ENCODE measurements around the gene YARS1.
"Not testable (repeated sequence)": the region's sequence is repeated elsewhere in the genome, so short reads cannot be mapped to it uniquely, and the experiment has no call there.

YARS1 gene

GRCh38 chr1:32817815-32818786 is 943 bp upstream of the YARS1 start:
- DNase-seq (ENCODE audit: low read depth in 2 of 2): no peak

DNA sequence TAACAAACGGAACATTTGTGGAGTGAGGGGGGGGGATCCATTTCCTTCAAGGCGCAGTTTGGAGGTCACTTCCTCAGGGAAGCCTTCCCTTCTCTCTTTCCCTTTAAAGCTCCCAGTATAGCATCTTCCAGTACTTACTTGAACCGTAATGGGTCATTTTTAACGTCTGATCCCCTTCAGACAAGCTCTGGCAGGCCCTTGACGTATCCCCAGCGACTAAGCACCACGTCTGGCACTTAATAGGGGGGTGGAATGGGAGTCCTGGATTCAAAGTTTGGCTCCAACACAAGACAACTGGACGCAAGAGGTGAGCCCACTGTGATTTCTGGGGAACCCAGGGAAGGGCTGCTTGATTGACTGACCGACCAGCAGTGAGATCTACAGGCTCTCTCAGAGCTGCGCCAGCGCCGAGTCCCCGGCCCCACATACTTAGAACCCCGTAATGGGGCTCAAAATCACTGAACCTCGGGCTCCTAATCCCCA is 441 bp downstream of the YARS1 start:
- DNase-seq (ENCODE audit: low read depth in 2 of 2): no peak

DNA sequence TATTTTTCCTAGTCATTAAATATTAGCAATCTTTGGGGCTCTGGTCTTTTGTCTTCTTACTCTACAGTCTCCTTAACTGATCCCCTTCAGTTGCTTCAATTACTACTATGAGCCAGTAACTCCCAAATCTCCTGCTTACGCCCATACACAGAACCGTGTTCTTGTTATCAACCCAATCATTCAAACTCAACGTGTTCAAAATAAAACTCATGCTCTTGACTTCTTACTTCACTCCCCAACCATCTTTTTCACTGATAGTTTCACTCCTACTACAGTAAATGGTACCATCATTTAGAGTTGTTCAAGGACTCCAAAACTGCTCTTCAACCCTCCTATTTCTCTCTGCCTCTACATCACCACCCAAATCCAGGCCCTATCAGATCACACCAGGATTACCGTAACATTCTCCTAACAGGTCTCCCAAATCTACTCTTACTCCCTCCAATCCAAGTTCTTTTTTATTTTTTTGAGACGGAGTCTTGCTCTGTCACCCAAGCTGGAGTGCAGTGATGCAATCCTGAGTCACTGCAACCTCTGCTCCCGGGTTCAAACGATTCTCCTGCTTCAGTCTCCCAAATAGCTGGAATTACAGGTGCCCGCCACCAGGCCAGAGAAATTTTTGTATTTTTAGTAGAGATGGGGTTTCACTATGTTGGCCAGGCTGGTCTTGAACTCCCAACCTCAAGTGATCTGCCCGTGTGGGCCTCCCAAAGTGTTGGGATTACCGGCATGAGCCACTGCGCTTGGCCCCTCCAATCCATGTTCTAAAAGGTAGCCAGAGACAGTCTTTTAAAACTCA is 3.0 kb downstream of the YARS1 start:
- no peak for DNase-seq (ENCODE audit: low read depth in 2 of 2)

- no peak for DNase-seq (ENCODE audit: low read depth in 2 of 2)
Observed at GRCh38 chr1:32811917-32812316, 5.2 kb downstream of the YARS1 start.

DNA sequence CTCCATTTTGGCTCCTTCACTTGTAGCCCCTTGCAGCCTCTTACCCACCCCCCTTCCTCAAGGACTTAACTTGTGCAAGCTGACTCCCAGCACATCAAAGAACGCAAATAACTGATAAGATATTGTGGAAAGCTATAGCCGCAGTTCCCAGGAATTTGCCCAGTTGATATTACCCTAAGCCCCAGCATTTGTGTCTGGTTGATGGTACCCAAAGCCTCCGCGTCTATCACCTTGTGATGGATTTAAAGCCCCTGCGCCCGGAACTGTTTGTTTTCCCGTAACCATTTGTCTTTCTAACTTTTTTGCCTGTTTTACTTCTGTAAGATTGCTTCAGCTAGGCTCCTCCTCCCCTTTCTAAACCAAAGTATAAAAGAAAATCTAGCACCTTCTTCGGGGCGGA is 5.9 kb downstream of the YARS1 start:
- DNase-seq (ENCODE audit: low read depth in 2 of 2): no peak

DNA sequence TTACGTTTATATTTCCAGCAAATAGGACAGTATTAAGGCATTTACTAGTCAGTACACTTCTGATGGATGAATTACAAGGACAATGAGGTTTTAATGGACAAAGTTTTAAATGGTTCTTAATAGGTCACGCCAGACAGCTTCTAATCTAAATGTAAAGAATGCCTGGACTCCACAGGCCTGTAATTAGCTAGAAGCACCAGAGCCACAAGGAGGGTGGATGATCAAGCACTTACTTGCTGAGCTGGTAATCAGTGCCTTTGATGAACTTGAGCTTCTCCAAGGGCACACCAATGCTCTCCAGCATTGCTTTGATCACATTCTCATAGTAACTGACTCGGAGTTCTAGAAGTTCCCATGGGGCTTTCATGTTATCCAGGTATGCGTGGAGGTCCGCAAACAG is 6.8 kb downstream of the YARS1 start:
- DNase-seq (ENCODE audit: low read depth in 2 of 2): no peak

GRCh38 chr1:32808580-32808979 is 8.6 kb downstream of the YARS1 start:
- no peak for DNase-seq (ENCODE audit: low read depth in 2 of 2)

DNA sequence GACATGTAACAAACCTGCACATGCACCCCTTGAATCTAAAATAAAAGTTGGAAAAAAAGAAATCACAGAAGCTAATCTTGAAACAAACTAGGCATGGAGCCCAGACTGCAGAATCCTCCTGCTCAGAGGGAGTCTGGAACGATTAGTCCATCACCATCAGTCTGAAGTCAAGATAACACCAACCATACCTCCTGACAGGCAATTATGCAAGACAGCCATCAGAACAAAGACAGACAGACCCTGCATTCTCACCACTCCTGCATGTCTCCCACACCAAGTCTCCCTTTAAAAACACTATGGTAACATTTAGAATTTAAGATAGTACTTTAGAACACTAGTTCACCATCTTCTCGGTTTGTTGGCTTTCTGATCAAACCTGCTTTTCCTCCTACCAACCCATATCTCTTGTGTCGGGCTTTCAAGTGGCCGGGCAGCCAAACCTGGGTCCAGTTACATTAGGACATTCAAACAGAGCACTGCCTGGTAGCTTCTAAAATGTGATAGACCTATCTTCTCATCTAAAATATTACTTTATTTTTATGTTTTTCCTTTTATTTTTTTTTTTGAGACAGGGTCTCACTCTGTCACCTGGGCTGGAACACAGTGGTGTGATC is 10.1 kb downstream of the YARS1 start:
- DNase-seq (ENCODE audit: low read depth in 2 of 2): no peak

DNA sequence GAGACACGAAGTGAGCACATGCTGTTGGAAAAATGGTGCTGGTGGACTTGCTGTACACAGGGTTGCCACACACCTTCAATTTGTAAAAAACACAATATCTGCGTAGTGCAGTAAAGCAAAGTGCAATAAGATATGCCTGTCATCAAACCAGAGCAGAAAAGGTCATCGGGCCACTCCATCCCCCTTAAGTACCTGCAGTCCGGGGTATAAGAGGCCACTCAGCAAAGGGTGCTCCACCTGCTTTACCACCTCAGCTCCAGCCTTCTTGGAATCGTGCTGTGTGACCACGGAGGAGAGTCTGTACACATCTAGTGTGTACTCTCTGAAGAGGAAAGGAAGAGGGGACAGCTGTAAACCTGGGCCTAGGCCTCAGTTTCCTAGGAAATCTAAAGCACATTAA is 10.9 kb downstream of the YARS1 start:
- no peak for DNase-seq (ENCODE audit: low read depth in 2 of 2)

DNA sequence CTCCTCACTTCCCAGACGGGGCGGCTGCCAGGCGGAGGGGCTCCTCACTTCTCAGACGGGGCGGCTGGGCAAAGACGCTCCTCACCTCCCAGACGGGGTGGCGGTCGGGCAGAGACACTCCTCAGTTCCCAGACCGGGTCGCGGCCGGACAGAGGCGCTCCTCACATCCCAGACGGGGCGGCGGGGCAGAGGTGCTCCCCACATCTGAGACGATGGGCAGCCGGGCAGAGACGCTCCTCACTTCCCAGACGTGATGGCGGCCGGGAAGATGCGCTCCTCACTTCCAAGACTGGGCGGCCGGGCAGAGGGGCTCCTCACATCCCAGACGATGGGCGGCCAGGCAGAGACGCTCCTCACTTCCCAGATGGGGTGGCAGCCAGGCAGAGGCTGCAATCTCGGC is 12.7 kb downstream of the YARS1 start:
- not testable (repeated sequence) for DNase-seq (ENCODE audit: low read depth in 2 of 2)

DNA sequence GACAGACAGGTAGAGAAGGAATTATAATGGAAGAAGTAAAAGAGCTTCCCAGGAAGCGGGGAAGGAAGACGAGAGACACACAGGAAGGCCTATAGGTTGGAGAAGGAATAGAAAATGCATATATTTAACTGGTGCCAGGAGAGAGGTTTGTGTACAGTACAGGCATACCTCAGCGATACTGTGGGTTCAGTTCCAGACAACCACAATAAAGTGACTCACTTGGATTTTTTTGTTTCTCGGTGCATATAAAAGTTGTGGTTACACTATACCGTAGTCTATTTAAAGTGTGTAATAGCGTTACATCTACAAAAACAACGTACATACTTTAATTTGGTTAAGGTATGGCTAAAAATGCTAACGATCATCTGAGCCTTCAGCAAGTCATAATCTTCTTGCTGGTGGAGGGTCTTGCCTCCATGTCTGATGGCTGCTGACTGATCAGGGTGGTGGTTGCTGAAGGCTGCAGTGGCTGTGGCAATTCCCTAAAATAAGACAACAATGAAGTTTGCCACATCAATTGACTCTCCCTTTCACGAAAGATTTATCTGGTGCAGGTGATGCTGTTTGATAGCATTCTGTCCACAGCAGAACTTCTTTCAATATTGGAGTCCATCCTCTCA is 16.0 kb downstream of the YARS1 start:
- peak in 1 of 2 experiments; percentile 36 for DNase-seq (ENCODE audit: low read depth in 2 of 2)

DNA sequence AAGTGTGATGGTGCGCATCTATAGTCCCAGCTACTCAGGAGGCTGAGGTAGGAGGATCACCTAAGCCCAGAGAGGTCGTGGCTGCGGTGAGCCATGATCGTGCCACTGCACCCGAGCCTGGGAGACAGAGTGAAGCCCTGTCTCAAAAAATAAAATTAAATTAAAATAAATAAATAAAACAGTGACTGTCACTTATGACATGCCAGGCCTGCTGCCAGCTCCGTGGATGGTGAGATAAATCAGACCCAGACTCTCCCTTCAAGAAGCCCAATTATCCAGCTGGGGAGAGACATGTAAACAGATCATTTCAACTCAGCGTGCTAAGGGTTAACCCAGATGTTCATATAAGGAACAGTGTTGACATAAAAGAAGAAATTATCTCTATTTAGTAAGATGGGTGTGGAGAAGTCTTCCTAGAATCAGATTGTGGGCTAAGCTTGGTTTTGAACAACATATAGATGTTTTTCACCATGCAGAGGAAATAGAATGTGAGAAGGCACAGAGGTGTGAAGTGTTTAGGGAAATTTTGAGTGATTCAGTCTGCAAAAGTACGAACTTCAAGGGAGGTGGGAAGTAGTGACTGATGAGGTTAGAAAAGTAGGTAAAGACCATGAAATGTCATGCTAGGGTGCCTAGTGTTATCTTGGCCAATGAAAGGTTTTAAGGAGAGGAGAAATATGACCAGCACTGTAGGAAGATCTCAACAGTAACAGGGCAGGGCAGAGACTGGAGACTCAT is 18.3 kb downstream of the YARS1 start:
- no peak for DNase-seq (ENCODE audit: low read depth in 2 of 2)

DNA sequence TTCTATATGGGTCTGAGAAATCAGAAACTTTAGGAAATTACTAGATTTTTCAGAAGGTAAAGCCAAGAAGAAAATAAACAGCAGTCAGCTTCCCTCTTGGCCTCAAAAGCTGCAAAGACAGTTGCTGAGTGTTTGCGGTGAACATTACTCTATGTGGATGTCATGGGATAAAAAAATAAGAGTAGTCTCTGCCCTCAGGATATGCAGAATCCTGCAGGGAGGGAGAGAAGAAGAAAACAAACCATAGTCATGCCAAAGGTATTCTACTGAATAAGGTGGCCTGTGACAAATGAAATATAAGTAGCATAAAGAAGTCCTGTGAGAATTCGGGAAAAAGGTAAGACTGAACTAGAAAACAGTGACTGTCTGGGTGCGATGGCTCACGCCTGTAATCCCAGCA is 19.0 kb downstream of the YARS1 start:
- DNase-seq (ENCODE audit: low read depth in 2 of 2): no peak

- DNase-seq (ENCODE audit: low read depth in 2 of 2): no peak
Observed at GRCh38 chr1:32797456-32797855, 19.7 kb downstream of the YARS1 start.

DNA sequence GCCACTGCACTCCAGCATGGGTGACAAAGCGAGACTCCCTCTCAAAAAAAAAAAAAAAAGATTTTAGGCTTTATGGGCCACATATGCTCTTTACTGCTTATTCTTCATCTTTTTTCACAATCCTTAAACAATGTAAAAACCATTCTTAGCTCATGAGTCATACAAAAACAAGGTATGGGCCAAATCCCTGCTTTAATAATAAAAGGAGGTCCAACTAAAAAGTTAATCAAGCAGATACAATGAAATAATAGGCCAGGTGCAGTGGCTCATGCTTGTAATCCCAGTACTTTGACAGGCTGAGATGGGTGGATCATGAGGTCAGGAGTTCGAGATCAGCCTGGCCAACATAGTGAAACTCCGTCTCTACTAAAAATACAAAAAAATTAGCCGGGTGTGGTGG is 21.4 kb downstream of the YARS1 start:
- DNase-seq (ENCODE audit: low read depth in 2 of 2): peak in 1 of 2 experiments; percentile 41

- no peak for DNase-seq (ENCODE audit: low read depth in 2 of 2)
Observed at GRCh38 chr1:32791881-32792280, 25.3 kb downstream of the YARS1 start.

DNA sequence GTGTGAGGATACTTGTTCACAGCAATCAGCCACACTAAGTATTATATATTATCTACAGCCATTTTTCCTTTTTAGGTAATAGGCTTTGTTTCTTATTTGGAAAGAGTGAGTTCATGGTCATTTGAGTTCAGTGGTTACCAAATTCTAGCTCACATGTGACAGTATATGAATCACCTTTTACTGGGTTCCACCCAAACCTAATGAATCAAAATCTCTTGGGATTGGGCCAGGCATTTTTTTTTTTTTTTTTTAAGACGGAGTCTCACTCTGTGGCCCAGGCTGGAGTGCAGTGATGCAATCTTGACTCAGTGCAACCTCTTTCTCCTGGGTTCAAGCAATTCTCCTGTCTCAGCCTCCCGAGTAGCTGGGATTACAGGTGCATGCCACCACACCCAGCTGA is 27.8 kb downstream of the YARS1 start:
- peak; percentile 74 to 79 for DNase-seq (ENCODE audit: low read depth in 2 of 2)

GRCh38 chr1:32786856-32787255 is 30.3 kb downstream of the YARS1 start:
- no peak for DNase-seq (ENCODE audit: low read depth in 2 of 2)

GRCh38 chr1:32784817-32785216 is 32.3 kb downstream of the YARS1 start:
- no peak for DNase-seq (ENCODE audit: low read depth in 2 of 2)

DNA sequence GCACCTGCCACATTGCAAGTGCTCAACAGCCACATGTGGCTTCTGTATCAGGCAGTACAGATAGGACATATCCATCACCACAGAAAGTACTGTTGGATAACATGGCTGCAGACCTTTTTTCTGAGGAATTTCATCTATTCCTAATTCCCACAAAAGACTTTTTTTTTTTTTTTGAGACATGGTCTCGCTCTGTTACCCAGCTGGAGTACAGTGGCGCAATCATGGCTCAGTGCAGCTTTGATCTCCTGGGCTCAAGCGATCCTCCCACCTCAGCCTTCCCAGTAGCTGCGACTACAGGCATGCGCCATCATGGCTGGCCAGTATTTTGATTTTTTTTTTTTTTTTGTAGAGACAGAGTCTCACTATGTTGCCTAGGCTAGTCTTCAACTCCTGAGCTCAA is 33.3 kb downstream of the YARS1 start:
- no peak for DNase-seq (ENCODE audit: low read depth in 2 of 2)

- DNase-seq (ENCODE audit: low read depth in 2 of 2): no peak
Observed at GRCh38 chr1:32782086-32782485, 35.1 kb downstream of the YARS1 start.
